Neural cell (in vitro differentiated cells): Measurements from ENCODE around the gene TACC2. TPM values are rescaled to one million over a fixed set of nuclear protein-coding genes. Genes with fewer than 3 reads are reported as not detected.

Source experiments
- H2AFZ ChIP-seq: fragments of 200-600, 300-800 bp; sonication (generic), shearing (Covaris generic); 2 replicates; pipeline ENCODE4 v1.6.0; 2014; ENCODE audit warnings: low read depth, mild to moderate bottlenecking, antibody characterized with exemption, low read length, moderate library complexity
- H3F3A ChIP-seq: fragments of 200-600 bp; shearing (Covaris generic); 2 replicates; pipeline ENCODE4 v1.6.1; 2016; ENCODE audit warnings: mild to moderate bottlenecking, moderate library complexity, mixed read lengths, antibody characterized with exemption, low read length; ENCODE audit not compliant: insufficient read depth, poor library complexity, severe bottlenecking
- H3K27ac ChIP-seq: fragments of 200-600, 300-800 bp; sonication (generic), shearing (Covaris generic); 2 replicates; pipeline ENCODE4 v1.5.1; 2014; ENCODE audit warnings: mild to moderate bottlenecking, low read length, moderate library complexity
- H3K27me3 ChIP-seq: fragments of 300-800, 200-600 bp; sonication (generic), shearing (Covaris generic); 2 replicates; pipeline ENCODE4 v1.6.0; 2014; ENCODE audit warnings: mild to moderate bottlenecking, low read depth, low read length, moderate library complexity; ENCODE audit not compliant: insufficient read depth
- H3K36me3 ChIP-seq: fragments of 300-800, 200-600 bp; sonication (generic), shearing (Covaris generic); 2 replicates; pipeline ENCODE4 v1.5.1; 2014; ENCODE audit warnings: mild to moderate bottlenecking, antibody characterized with exemption, low read length, moderate library complexity; ENCODE audit not compliant: insufficient read depth
- H3K4me2 ChIP-seq: fragments of 300-800, 200-600 bp; sonication (generic), shearing (Covaris generic); 2 replicates; pipeline ENCODE4 v1.6.0; 2014; ENCODE audit warnings: mild to moderate bottlenecking, low read length
- H3K4me3 ChIP-seq: fragments of 300-800, 200-600 bp; sonication (generic), shearing (Covaris generic); 2 replicates; pipeline ENCODE4 v1.5.1; 2014; ENCODE audit warnings: mild to moderate bottlenecking, low read length, moderate library complexity
- H3K79me2 ChIP-seq: fragments of 200-600 bp; shearing (Covaris generic); replicated peaks from 2 replicates; pipeline ENCODE4 v1.6.0; 2014; ENCODE audit warnings: mild to moderate bottlenecking, low read length, moderate library complexity; ENCODE audit not compliant: insufficient read depth
- H3K9ac ChIP-seq: fragments of 300-800, 200-600 bp; sonication (generic), shearing (Covaris generic); 2 replicates; pipeline ENCODE4 v1.6.1; 2016; ENCODE audit warnings: mild to moderate bottlenecking, low read length, mixed read lengths
- H3K9me2 ChIP-seq: fragments of 200-600 bp; shearing (Covaris generic); 2 replicates; pipeline ENCODE4 v1.6.1; 2016; ENCODE audit warnings: mild to moderate bottlenecking, low read length, mixed read lengths; ENCODE audit not compliant: insufficient read depth
- H3K9me3 ChIP-seq: fragments of 200-600, 300-800 bp; sonication (generic), shearing (Covaris generic); 2 replicates; pipeline ENCODE4 v1.6.1; 2016; ENCODE audit warnings: mild to moderate bottlenecking, mixed run types, low read length, moderate library complexity, mixed read lengths
- H4K20me1 ChIP-seq: fragments of 200-600 bp; shearing (Covaris generic); 2 replicates; pipeline ENCODE4 v1.6.1; 2016; ENCODE audit warnings: mild to moderate bottlenecking, mixed run types; ENCODE audit not compliant: insufficient read depth
- CTCF ChIP-seq: fragments of 450-650 bp; IDR thresholded peaks from 2 replicates; pipeline ENCODE4 v1.5.1; 2014; ENCODE audit warnings: antibody characterized with exemption, mild to moderate bottlenecking, moderate library complexity; ENCODE audit not compliant: poor library complexity, severe bottlenecking
- EP300 ChIP-seq: fragments of 450-650 bp; conservative IDR thresholded peaks from 2 replicates; pipeline ENCODE4 v1.6.1; 2014; ENCODE audit warnings: antibody characterized with exemption, mild to moderate bottlenecking, moderate library complexity; ENCODE audit not compliant: poor library complexity, severe bottlenecking
- EZH2 ChIP-seq: fragments of 200-600, 300-800 bp; shearing (Covaris generic), sonication (generic); IDR thresholded peaks from 2 replicates; pipeline ENCODE4 v1.6.1; 2014; ENCODE audit warnings: antibody characterized with exemption, low read length, borderline replicate concordance, mild to moderate bottlenecking; ENCODE audit not compliant: insufficient read depth, poor library complexity, severe bottlenecking
- MXI1 ChIP-seq: fragments of 450-650 bp; conservative IDR thresholded peaks from 2 replicates; pipeline ENCODE4 v1.6.1; 2014; ENCODE audit warnings: antibody characterized with exemption, mild to moderate bottlenecking; ENCODE audit not compliant: poor library complexity, severe bottlenecking
- POLR2AphosphoS5 ChIP-seq: IDR thresholded peaks from 2 replicates; pipeline ENCODE4 v1.6.1; 2012
- RAD21 ChIP-seq: fragments of 450-650 bp; conservative IDR thresholded peaks from 2 replicates; pipeline ENCODE4 v1.6.1; 2014; ENCODE audit warnings: antibody characterized with exemption, mild to moderate bottlenecking, moderate library complexity
- REST ChIP-seq: IDR thresholded peaks from 2 replicates; pipeline ENCODE4 v1.6.1; 2012; ENCODE audit warnings: borderline replicate concordance
- SMC3 ChIP-seq: fragments of 450-650 bp; conservative IDR thresholded peaks from 2 replicates; pipeline ENCODE4 v1.6.1; 2014; ENCODE audit warnings: antibody characterized with exemption, mild to moderate bottlenecking, moderate library complexity; ENCODE audit not compliant: poor library complexity
- TAF1 ChIP-seq: IDR thresholded peaks from 2 replicates; pipeline ENCODE4 v1.6.1; 2012; ENCODE audit warnings: low read depth
- polyA plus RNA-seq: library from polyadenylated mRNA; depleted of rRNA; stranded (reverse); fragments of >200 nt; gene quantifications from 2 replicates; pipeline ENCODE4 v1.2.3, GENCODE V29; 2014

The TACC2 gene
- polyA plus RNA-seq, 1 donor from 2014 or later = 17.6 TPM

- H3K79me2 ChIP-seq = peaks cover 72% of the 10 kb centered on the region
Measured at GRCh38 chr10:122173337-122173736, 184.4 kb downstream of the TACC2 start.

GRCh38 chr10:122173766-122174435 lies 184.9 kb downstream of the TACC2 start:
- no peaks in the 10 kb centered on the region for H3K36me3 ChIP-seq
- no peak overlapping the region for H3K4me3 ChIP-seq
- H4K20me1 ChIP-seq = peaks cover 1% of the 10 kb centered on the region
- H3K27ac ChIP-seq = no peak overlapping the region
- no peaks in the 10 kb centered on the region for H3K27me3 ChIP-seq
- H3K4me2 ChIP-seq = no peak overlapping the region
- H3K9me2 ChIP-seq = no peaks in the 10 kb centered on the region
- TF ChIP-seq RAD21 (no peak), SMC3 (no peak)
- peaks cover 67% of the 10 kb centered on the region for H3K79me2 ChIP-seq
- no peak overlapping the region for H2AFZ ChIP-seq
- no peaks in the 10 kb centered on the region for H3F3A ChIP-seq
- no peaks in the 10 kb centered on the region for H3K9me3 ChIP-seq
- no peak overlapping the region for H3K9ac ChIP-seq

More at GRCh38 chr10:122173337-122173736, 184.4 kb downstream of the TACC2 start:
- no peak overlapping the region for H3K9ac ChIP-seq
- H3K27ac ChIP-seq = no peak overlapping the region
- H3K36me3 ChIP-seq = no peaks in the 10 kb centered on the region
- H2AFZ ChIP-seq = no peak overlapping the region
- no peaks in the 10 kb centered on the region for H3K9me3 ChIP-seq
- TF ChIP-seq RAD21 = no peak
- no peaks in the 10 kb centered on the region for H3F3A ChIP-seq
- no peak overlapping the region for H3K4me2 ChIP-seq
- H3K4me3 ChIP-seq = no peak overlapping the region
- H3K27me3 ChIP-seq = no peaks in the 10 kb centered on the region
- no peaks in the 10 kb centered on the region for H3K9me2 ChIP-seq
- H4K20me1 ChIP-seq = peaks cover 4% of the 10 kb centered on the region

GRCh38 chr10:122176232-122177213 lies 187.6 kb downstream of the TACC2 start:
- Histone ChIP-seq H3K27me3 (no peaks in the 10 kb centered on the region), H3K9me3 (no peaks in the 10 kb centered on the region), H2AFZ (no peak overlapping the region), H3K36me3 (no peaks in the 10 kb centered on the region), H3K4me3 (no peak overlapping the region), H3K27ac (no peak overlapping the region), H4K20me1 (no peaks in the 10 kb centered on the region), H3F3A (no peaks in the 10 kb centered on the region), H3K9ac (no peak overlapping the region), H3K79me2 (peaks cover 54% of the 10 kb centered on the region), H3K9me2 (no peaks in the 10 kb centered on the region), H3K4me2 (no peak overlapping the region)
- TF ChIP-seq POLR2AphosphoS5 (no peak), REST (no peak), SMC3 (no peak), EP300 (no peak), TAF1 (no peak), RAD21 (no peak), EZH2 (no peak), MXI1 (no peak), CTCF (no peak)
